ENCODE measurements around the gene ELOVL1.

Gene ELOVL1

DNA sequence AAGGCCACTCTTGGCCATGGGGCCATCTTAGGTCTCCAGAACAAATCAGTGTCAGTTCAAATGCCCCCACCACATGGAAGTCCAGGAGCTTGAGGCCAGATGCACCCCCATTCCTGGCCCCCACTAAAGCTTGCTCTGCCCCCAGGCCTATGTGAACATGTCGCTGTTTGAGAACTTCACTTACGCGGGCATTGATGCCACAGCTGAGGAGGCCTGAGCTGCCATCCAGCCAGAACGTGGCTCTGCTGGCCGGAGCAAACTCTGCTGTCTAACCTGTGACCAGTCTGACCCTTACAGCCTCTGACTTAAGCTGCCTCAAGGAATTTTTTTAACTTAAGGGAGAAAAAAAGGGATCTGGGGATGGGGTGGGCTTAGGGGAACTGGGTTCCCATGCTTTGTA, 45.3 kb downstream of the ELOVL1 start:
- DNase-seq, result no peak

GRCh38 chr1:43321331-43321891, 46.4 kb downstream of the ELOVL1 start:
- DNase-seq, result no peak

DNA sequence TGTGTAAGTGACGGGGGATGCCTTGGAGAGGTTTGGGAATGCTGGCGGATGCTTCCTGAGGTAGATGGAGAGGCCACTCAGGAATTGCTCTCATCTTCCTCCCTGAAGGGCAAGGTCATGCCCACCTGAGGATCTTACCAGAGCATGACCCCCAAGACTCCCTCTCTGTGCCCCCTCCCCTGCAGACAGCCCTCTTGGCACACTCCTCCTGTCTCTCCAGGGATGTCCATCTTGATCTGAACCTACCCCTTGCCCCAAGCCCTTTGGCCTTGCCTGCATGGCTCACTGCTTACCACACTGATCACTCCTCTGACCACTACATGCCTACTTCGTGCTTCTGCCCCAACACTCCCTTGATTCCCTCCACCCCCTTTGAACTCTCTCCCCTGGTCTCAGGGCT, 48.0 kb downstream of the ELOVL1 start:
- DNase-seq, result no peak

GRCh38 chr1:43319288-43319687, 48.5 kb downstream of the ELOVL1 start:
- DNase-seq, result no peak

- no peak for DNase-seq
These were observed 49.0 kb downstream of the ELOVL1 start for GRCh38 chr1:43318831-43319230.

- DNase-seq, result no peak
These were observed 49.9 kb downstream of the ELOVL1 start for GRCh38 chr1:43317817-43318471.

DNA sequence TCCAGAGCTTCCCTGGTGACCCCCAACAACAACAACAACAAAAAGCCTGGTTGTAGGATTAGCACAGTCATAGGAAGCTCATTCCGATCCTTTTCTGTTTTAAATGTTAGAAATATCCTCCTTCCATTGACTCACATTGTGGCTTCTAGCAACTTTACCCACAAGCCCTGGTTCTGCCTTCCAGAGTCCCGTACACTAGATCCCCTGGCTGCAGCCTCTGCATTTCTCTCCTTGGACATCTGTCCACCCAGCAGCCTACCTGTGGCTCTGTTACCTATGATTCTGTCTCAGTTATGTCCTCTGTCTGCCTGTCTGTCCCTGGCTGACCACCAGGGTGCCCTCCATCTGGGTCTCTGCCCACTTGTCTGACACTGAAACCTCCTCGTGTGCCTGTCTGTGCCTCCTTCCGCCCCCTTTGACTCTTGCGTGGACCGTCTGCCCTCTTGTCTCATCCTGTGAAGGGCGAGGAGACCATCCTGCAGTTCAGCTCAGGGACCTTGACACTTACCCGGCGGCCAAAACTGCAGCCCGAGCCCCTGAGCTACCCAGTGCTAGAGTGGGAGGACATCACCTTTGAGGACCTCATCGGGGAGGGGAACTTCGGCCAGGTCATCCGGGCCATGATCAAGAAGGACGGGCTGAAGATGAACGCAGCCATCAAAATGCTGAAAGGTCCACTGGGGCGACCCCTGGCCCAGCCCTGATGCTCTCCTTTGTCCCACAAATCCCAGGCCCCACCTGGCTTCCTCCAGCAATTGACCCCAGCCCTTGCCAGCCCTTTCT, 50.9 kb downstream of the ELOVL1 start:
- DNase-seq, result no peak

- DNase-seq, result no peak
These were observed 51.7 kb downstream of the ELOVL1 start for GRCh38 chr1:43315963-43316737.

- no peak for DNase-seq
These were observed 52.3 kb downstream of the ELOVL1 start for GRCh38 chr1:43315481-43315880.

DNA sequence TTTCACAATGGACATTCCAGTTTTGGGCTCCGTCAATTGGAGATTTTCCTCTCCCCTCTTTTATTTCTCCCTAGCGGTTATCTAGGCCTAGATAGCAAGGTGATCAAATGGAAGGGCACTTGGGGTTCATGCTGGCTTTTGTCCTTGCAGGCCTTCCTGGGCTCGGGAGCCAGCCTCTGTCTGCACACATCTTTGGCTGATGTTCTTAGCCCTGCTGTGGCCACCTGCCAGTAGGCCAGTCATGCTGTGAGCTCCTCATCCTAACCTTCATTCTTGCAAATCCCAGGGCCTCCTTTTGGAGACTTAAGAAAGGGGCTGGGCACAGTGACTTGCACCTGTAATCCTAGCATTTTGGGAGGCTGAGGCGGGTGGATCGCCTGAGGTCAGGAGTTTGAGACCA, 53.6 kb downstream of the ELOVL1 start:
- DNase-seq, result no peak

- no peak for DNase-seq
These were observed 54.0 kb downstream of the ELOVL1 start for GRCh38 chr1:43313771-43314170.

Measured in retina (tissue), 1 donor.